ENCODE measurements around the gene KRTAP5-7. TPM values are rescaled to one million over a fixed set of nuclear protein-coding genes. Genes with fewer than 3 reads are reported as not detected.

Gene KRTAP5-7
- total RNA-seq, 3 donors from 2014 or later (not counting 1 experiment from before 2014, with no cell fraction given) = 0.19 to 0.25 TPM; not detected in 1

GRCh38 chr11:71556018-71556417 is 29.0 kb downstream of the KRTAP5-7 start:
- Mint-ChIP-seq H3K4me3 (no peak overlapping the region), H3K9me3 (no peaks in the 10 kb centered on the region), H3K36me3 (no peaks in the 10 kb centered on the region), H3K27me3 (ENCODE audit: low read depth in 2 of 2) (peaks cover 6 to 9% of the 10 kb centered on the region in 2 donors), H3K4me1 (no peaks in the 10 kb centered on the region), H3K27ac (no peak overlapping the region)
- TF ChIP-seq CTCF (IDR thresholded peaks at IDR 0.05) = no peak
- Histone ChIP-seq H3K27ac (ENCODE audit: low read length) (no peak overlapping the region), H3K36me3 (ENCODE audit: control insufficient read depth, insufficient read depth, low read length) (no peaks in the 10 kb centered on the region), H3K4me1 (ENCODE audit: control insufficient read depth, insufficient read depth, low read length) (no peaks in the 10 kb centered on the region), H3K9me3 (ENCODE audit: control insufficient read depth, insufficient read depth, low read length) (no peaks in the 10 kb centered on the region), H3K27me3 (ENCODE audit: control insufficient read depth, insufficient read depth, low read length) (no peaks in the 10 kb centered on the region), H3K4me3 (ENCODE audit: low read length) (no peak overlapping the region)
- WGBS (ENCODE audit: insufficient coverage) = 97% methylated on average over 4 of the region's 4 CpGs
- intact Hi-C loops (cut with micrococcal nuclease) = no loop called here
- ATAC-seq = no peak
- no peak for DNase-seq

GRCh38 chr11:71557257-71557656 is 30.2 kb downstream of the KRTAP5-7 start:
- H3K27me3 ChIP-seq (ENCODE audit: control insufficient read depth, insufficient read depth, low read length) = no peaks in the 10 kb centered on the region
- H3K4me3 Mint-ChIP-seq = no peak overlapping the region
- H3K27ac Mint-ChIP-seq = no peak overlapping the region
- no peak for TF ChIP-seq CTCF (IDR thresholded peaks at IDR 0.05)
- H3K36me3 Mint-ChIP-seq = no peaks in the 10 kb centered on the region
- no peaks in the 10 kb centered on the region for H3K9me3 Mint-ChIP-seq
- H3K27ac ChIP-seq (ENCODE audit: low read length) = no peak overlapping the region
- H3K27me3 Mint-ChIP-seq (ENCODE audit: low read depth in 2 of 2) = peaks cover 14 to 16% of the 10 kb centered on the region in 2 donors
- no peaks in the 10 kb centered on the region for H3K9me3 ChIP-seq (ENCODE audit: control insufficient read depth, insufficient read depth, low read length)
- H3K4me1 Mint-ChIP-seq = no peaks in the 10 kb centered on the region
- H3K36me3 ChIP-seq (ENCODE audit: control insufficient read depth, insufficient read depth, low read length) = no peaks in the 10 kb centered on the region
- DNase-seq (no peak), ATAC-seq (no peak)
- H3K4me3 ChIP-seq (ENCODE audit: low read length) = no peak overlapping the region
- intact Hi-C loops (cut with micrococcal nuclease) = no loop called here
- H3K4me1 ChIP-seq (ENCODE audit: control insufficient read depth, insufficient read depth, low read length) = no peaks in the 10 kb centered on the region

GRCh38 chr11:71558996-71559395 is 31.9 kb downstream of the KRTAP5-7 start:
- H3K4me3 Mint-ChIP-seq = no peak overlapping the region
- H3K4me1 Mint-ChIP-seq = no peaks in the 10 kb centered on the region
- intact Hi-C loops (cut with micrococcal nuclease) = no loop called here
- H3K27ac Mint-ChIP-seq = no peak overlapping the region
- ATAC-seq (no peak), DNase-seq (no peak)
- Histone ChIP-seq H3K27me3 (ENCODE audit: control insufficient read depth, insufficient read depth, low read length) (peaks cover 2% of the 10 kb centered on the region), H3K4me3 (ENCODE audit: low read length) (no peak overlapping the region), H3K9me3 (ENCODE audit: control insufficient read depth, insufficient read depth, low read length) (no peaks in the 10 kb centered on the region), H3K36me3 (ENCODE audit: control insufficient read depth, insufficient read depth, low read length) (no peaks in the 10 kb centered on the region), H3K27ac (ENCODE audit: low read length) (no peak overlapping the region), H3K4me1 (ENCODE audit: control insufficient read depth, insufficient read depth, low read length) (no peaks in the 10 kb centered on the region)
- peaks cover 28 to 31% of the 10 kb centered on the region in 2 donors for H3K27me3 Mint-ChIP-seq (ENCODE audit: low read depth in 2 of 2)
- H3K36me3 Mint-ChIP-seq = no peaks in the 10 kb centered on the region
- no peaks in the 10 kb centered on the region for H3K9me3 Mint-ChIP-seq
- WGBS (ENCODE audit: insufficient coverage) = 88% methylated on average over 1 of the region's 1 CpG
- no peak for TF ChIP-seq CTCF (IDR thresholded peaks at IDR 0.05)

- Mint-ChIP-seq H3K4me3 (no peak overlapping the region), H3K27me3 (ENCODE audit: low read depth in 2 of 2) (peaks cover 35 to 50% of the 10 kb centered on the region in 2 donors)
- no peak for TF ChIP-seq CTCF (IDR thresholded peaks at IDR 0.05)
These were observed 35.1 kb downstream of the KRTAP5-7 start for GRCh38 chr11:71562120-71562519.

More at GRCh38 chr11:71562120-71562519, 35.1 kb downstream of the KRTAP5-7 start:
- Histone ChIP-seq H3K27ac (ENCODE audit: low read length) (no peak overlapping the region), H3K4me1 (ENCODE audit: control insufficient read depth, insufficient read depth, low read length) (no peaks in the 10 kb centered on the region), H3K9me3 (ENCODE audit: control insufficient read depth, insufficient read depth, low read length) (no peaks in the 10 kb centered on the region), H3K27me3 (ENCODE audit: control insufficient read depth, insufficient read depth, low read length) (peaks cover 2% of the 10 kb centered on the region), H3K36me3 (ENCODE audit: control insufficient read depth, insufficient read depth, low read length) (no peaks in the 10 kb centered on the region), H3K4me3 (ENCODE audit: low read length) (no peak overlapping the region)
- DNase-seq = no peak
- no peak for ATAC-seq
- intact Hi-C loops (cut with micrococcal nuclease) = no loop called here
- H3K9me3 Mint-ChIP-seq = no peaks in the 10 kb centered on the region
- H3K4me1 Mint-ChIP-seq = no peaks in the 10 kb centered on the region
- no peaks in the 10 kb centered on the region for H3K36me3 Mint-ChIP-seq
- H3K27ac Mint-ChIP-seq = no peak overlapping the region

Data from natural killer cell (primary cell).